Left ventricle myocardium inferior (tissue), 1 donor: ENCODE results near the gene ABTB1. TPM values are rescaled to one million over a fixed set of nuclear protein-coding genes. Genes with fewer than 3 reads are reported as not detected.

Source experiments
- DNase-seq: peaks from one replicate; pipeline ENCODE4 v3.0.0-alpha.2; 2020
- H3K27ac ChIP-seq: fragments of 200-600 bp; replicated peaks from 2 replicates; pipeline ENCODE4 v1.8.0; 2021
- H3K27me3 ChIP-seq: fragments of 200-600 bp; 2 replicates; pipeline ENCODE4 v1.8.0; 2021; ENCODE audit warnings: low read depth
- H3K36me3 ChIP-seq: fragments of 200-600 bp; 2 replicates; pipeline ENCODE4 v1.8.0; 2021
- H3K4me1 ChIP-seq: fragments of 200-600 bp; 2 replicates; pipeline ENCODE4 v1.8.0; 2021
- H3K4me3 ChIP-seq: fragments of 200-600 bp; 2 replicates; pipeline ENCODE4 v1.8.0; 2021; ENCODE audit warnings: mild to moderate bottlenecking, moderate library complexity
- H3K9me3 ChIP-seq: fragments of 200-600 bp; replicated peaks from 2 replicates; pipeline ENCODE4 v1.8.0; 2021
- intact Hi-C: fragments of 100-400 bp; cut with micrococcal nuclease; formaldehyde crosslinking; loops from one replicate; pipeline ENCODE4 v1.11.0; 2022
- total RNA-seq: library from RNA; stranded (reverse); fragmentation: NEBNext Ultra II Directional; extraction: Animal tissue kit (Norgen Biotek cat#: 25700); gene quantifications from one replicate; pipeline ENCODE4 v1.2.1, GENCODE V29; 2021
- TF ChIP-seq, protein P1 (sequence below): fragments of 200-600 bp; IDR thresholded peaks from 2 replicates; pipeline ENCODE4 v1.8.0; 2021; ENCODE audit warnings: antibody characterized with exemption, mild to moderate bottlenecking, borderline replicate concordance
- donor health status: DM: no; HTN: yes; CAD: no; lungs with severe emphysema.

ABTB1 gene
- total RNA-seq, 1 donor from 2014 or later: 29.9 TPM

DNA sequence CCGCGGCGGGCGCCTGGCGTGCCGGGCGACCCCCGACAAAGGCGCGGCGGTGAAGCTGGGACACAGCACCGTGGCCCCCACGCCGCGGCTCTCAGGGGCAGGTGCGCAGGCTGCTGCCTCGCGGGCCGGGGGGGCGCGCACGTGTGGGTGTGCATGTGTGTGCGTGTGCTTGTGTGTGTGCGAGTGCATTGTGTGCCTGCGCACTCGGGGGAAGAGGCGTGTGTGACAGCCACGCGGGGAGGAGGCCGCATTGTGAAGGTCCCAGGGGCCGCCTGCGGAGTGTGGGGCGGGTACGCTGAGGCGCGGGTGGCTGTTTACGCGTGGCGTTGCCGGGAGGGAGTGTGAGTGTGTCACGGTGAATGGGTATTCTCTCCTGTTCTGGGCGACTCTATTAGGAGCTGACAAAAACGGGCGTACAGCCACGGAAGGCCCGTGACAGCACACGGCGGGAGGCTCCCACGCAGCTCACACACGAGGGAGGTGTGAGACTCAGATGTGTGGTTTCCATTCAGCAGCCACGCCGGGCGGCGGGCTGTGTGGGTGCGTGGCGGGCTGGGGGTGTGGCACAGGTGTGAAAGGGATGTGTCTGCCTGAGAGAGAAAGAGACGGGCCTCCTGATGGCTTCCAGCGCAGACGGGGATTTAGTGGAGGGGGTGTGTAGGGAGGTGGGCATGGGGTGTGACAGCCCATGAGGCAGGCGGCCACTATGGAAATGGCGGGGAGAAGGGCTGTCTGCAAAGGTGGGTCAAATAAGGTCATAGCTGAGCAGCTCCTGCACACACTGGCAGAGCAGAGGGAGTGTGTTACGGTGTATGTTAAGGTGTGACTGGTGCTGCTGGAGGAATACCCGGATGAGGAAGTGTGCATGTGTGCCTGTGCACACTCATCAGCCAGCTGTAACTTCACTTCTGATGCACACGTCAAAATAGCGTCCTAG lies 43.0 kb upstream of the ABTB1 start:
- DNase-seq: no peak
- H3K4me3 ChIP-seq: peak overlapping the region; percentile 69
- intact Hi-C loops: no loop called here
- peaks cover 38% of the 10 kb centered on the region for H3K27me3 ChIP-seq
- no peak overlapping the region for H3K27ac ChIP-seq
- H3K4me1 ChIP-seq: peaks cover 11% of the 10 kb centered on the region
- H3K9me3 ChIP-seq: no peaks in the 10 kb centered on the region
- H3K36me3 ChIP-seq: no peaks in the 10 kb centered on the region
- TF ChIP-seq, protein P1, sequence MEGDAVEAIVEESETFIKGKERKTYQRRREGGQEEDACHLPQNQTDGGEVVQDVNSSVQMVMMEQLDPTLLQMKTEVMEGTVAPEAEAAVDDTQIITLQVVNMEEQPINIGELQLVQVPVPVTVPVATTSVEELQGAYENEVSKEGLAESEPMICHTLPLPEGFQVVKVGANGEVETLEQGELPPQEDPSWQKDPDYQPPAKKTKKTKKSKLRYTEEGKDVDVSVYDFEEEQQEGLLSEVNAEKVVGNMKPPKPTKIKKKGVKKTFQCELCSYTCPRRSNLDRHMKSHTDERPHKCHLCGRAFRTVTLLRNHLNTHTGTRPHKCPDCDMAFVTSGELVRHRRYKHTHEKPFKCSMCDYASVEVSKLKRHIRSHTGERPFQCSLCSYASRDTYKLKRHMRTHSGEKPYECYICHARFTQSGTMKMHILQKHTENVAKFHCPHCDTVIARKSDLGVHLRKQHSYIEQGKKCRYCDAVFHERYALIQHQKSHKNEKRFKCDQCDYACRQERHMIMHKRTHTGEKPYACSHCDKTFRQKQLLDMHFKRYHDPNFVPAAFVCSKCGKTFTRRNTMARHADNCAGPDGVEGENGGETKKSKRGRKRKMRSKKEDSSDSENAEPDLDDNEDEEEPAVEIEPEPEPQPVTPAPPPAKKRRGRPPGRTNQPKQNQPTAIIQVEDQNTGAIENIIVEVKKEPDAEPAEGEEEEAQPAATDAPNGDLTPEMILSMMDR: no peak

DNA sequence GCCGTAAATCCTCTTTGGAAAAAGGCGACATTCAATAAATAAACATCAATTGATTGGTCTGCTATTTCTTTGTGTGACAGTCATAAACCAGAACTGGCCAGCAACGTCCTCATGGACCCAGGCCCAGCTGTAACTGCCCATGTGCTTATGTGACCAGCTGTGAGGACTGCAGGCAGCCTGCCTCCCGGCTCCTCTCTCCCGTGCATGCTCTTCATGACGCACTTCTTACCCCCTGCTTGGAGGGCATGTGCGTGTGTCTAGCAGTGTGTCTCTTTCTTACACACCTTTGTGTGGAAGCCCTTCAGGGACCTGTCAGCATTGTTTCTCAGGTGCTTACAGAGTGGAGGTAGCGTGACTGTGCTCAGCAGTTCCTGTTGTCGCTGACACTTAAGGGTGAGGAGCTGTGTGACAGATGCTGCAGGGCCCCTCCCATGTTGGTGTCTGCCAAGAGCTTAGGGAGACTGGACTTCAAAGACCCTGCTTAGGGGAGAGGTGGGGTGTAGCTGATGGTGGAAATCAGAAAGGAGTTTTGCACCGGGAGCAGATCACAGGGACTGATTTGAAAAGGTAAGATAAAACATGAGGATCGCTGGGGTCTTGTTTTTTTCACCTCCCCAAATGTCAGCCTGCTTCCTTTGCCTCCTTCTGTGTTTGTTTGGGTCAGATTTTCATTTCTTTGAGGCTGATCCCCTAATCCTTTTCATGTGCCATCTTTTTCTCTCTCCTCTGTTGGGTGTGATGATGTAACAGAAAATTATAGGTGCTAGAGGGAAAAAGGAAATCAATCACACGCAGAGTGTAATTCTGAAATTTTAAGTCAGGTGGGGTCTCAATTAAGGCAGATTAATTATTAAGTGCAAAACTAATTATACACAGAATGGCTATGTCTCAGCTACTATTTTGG lies 41.7 kb upstream of the ABTB1 start:
- DNase-seq: no peak

DNA sequence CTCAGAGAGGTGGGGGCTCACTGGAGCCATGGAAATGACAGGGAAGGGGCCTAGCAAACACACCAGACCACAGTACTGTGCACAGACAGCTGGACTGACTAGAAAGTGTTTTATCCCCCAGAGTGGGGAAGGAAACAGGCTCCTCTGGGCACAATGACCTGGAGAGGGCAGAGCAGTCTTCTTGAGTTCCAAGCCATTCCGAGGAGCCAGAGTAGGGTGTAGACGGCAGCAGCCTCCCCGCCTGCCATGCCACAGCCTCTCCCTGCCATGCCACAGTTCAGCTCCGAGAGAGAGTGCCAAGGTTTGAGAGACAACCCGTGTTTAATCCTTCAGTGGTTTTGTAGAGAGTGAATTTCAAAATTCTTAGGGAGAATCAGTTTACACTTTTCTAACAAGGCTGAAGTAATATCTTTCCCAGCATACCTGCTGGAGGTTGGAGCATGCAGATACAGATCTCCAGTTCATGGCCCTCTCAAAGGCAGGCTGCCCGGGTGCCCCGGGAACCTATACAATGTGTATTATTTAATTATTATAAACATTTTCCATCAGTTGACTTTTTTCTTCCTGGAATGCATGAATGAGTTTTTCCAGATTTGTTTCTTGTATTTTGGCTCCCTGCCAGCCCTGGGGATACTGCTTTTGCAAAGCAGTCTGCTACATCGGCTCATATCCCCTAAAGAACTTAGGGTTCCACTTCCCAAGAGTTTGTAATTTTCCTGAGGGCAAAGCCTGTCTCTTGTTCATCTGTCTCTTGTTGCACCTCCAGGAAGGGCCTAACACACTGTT lies 40.5 kb upstream of the ABTB1 start:
- H3K36me3 ChIP-seq: no peaks in the 10 kb centered on the region
- H3K27ac ChIP-seq: no peak overlapping the region
- H3K4me3 ChIP-seq: no peak overlapping the region
- peaks cover 11% of the 10 kb centered on the region for H3K4me1 ChIP-seq
- H3K9me3 ChIP-seq: no peaks in the 10 kb centered on the region
- intact Hi-C loops: no loop called here
- TF ChIP-seq, protein P1: no peak
- peaks cover 47% of the 10 kb centered on the region for H3K27me3 ChIP-seq
- no peak for DNase-seq

More for the DNA sequence above, 41.7 kb upstream of the ABTB1 start:
- Histone ChIP-seq H3K9me3 (no peaks in the 10 kb centered on the region), H3K27ac (no peak overlapping the region), H3K4me3 (no peak overlapping the region), H3K4me1 (peaks cover 11% of the 10 kb centered on the region), H3K36me3 (no peaks in the 10 kb centered on the region), H3K27me3 (peaks cover 38% of the 10 kb centered on the region)
- intact Hi-C loops: no loop called here
- TF ChIP-seq, protein P1: no peak

DNA sequence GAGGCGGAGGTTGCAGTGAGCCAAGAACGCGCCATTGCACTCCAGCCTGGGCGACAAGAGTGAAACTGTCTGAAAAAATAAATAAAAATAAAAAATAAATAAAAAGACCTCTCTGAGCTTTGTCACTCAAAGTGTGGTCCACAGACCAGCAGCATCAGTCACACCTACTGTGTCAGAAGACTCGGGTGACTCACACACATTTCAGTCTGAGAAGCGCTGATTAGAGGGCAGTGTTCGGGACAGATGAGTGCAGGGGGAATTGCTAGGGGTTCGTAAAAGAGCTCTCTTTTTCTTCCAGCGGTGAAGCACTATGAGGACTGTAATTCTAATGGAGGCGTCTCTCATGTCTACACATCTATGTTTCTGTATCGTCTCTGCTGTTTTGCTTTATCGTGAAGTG lies 38.1 kb upstream of the ABTB1 start:
- no peaks in the 10 kb centered on the region for H3K9me3 ChIP-seq
- intact Hi-C loops: no loop called here
- no peak for DNase-seq

More for the DNA sequence above, 38.1 kb upstream of the ABTB1 start:
- Histone ChIP-seq H3K27ac (no peak overlapping the region), H3K4me3 (no peak overlapping the region), H3K36me3 (no peaks in the 10 kb centered on the region), H3K4me1 (peaks cover 7% of the 10 kb centered on the region), H3K27me3 (peaks cover 44% of the 10 kb centered on the region)
- TF ChIP-seq, protein P1: no peak
